A549 (cell line): Measurements from ENCODE around the gene TRIM38. TPM values are rescaled to one million over a fixed set of nuclear protein-coding genes. Genes with fewer than 3 reads are reported as not detected.

Experiments
- ATAC-seq, 2 experiments: fragments of 200-7000 bp in 1 of 2; fragments of >200 bp in 1 of 2; cut with Nextera tagmentation in 1 of 2; cut with Tn5 transposase in 1 of 2; 3 replicates each; pipeline versions ENCODE4 v1.8.0 to v1.9.1; 2018 to 2020; ENCODE audit warnings: mild to moderate bottlenecking in 1 of 2, moderate library complexity in 1 of 2
- CTCF ChIA-PET: fragments of 300-600 bp; sonication (Branson Sonifier 250); formaldehyde crosslinking; extraction: SDS; loops from one replicate; lab custom pipeline; 2021; ENCODE audit warnings: antibody characterized with exemption, inconsistent platforms; lab: Yijun Ruan, JAX
- POLR2A ChIA-PET: fragments of 350-600 bp; formaldehyde crosslinking; extraction: SDS; loops from one replicate; lab custom pipeline; 2021; ENCODE audit warnings: antibody characterized with exemption, inconsistent platforms; lab: Yijun Ruan, JAX
- DNase-seq, 2 experiments: peaks; one replicate each; pipeline versions ENCODE4 v3.0.0 to v3.0.0-alpha.2; 2011 to 2016; ENCODE audit warnings: low read depth in 1 of 2, low spot score in 1 of 2
- FAIRE-seq: peaks from 2 replicates; lab custom pipeline; 2011; peaks lifted over from hg19 to GRCh38; lab: Jason Lieb, UNC
- H3K27ac ChIP-seq, 2 experiments: fragments of >200 bp; sonication (Bioruptor Twin); formaldehyde crosslinking; 3 replicates each; pipeline ENCODE4 v1.5.1; 2016 to 2017
- H3K4me1 ChIP-seq: fragments of >200 bp; sonication (Bioruptor Twin); formaldehyde crosslinking; 3 replicates; pipeline ENCODE4 v1.6.1; 2016
- H3K4me2 ChIP-seq: fragments of >200 bp; sonication (Bioruptor Twin); formaldehyde crosslinking; 3 replicates; pipeline ENCODE4 v1.6.1; 2016
- H3K4me3 ChIP-seq: fragments of >200 bp; sonication (Bioruptor Twin); formaldehyde crosslinking; 3 replicates; pipeline ENCODE4 v1.5.1; 2016
- H3K9me3 ChIP-seq: fragments of >200 bp; sonication (Bioruptor Twin); formaldehyde crosslinking; 3 replicates; pipeline ENCODE4 v1.6.1; 2016
- BCL3 ChIP-seq: fragments of >200 bp; sonication (Bioruptor Twin); formaldehyde crosslinking; IDR thresholded peaks from 3 replicates; pipeline ENCODE4 v1.6.1; 2016
- CBX2 ChIP-seq: fragments of 200-600 bp; sonication (generic); IDR thresholded peaks from 2 replicates; pipeline ENCODE4 v1.6.1; 2016; ENCODE audit warnings: low read depth, mild to moderate bottlenecking, borderline replicate concordance
- CEBPB ChIP-seq, 2 experiments: fragments of >200 bp in 1 of 2; sonication (Bioruptor Twin) in 1 of 2; formaldehyde crosslinking in 1 of 2; IDR thresholded peaks; 2 replicates each; pipeline ENCODE4 v1.6.1; 2012 to 2016
- CHD2 ChIP-seq: fragments of 150-350 bp; IDR thresholded peaks from 2 replicates; pipeline ENCODE4 v1.6.1; 2014; ENCODE audit warnings: low read length; ENCODE audit not compliant: partially characterized antibody
- EHF ChIP-seq: fragments of 250-450 bp; sonication (Bioruptor Pico); IDR thresholded peaks from 2 replicates; pipeline ENCODE4 v1.5.0; 2020; ENCODE audit warnings: mild to moderate bottlenecking
- EHMT2 ChIP-seq: fragments of 200-600 bp; sonication (generic); IDR thresholded peaks from 2 replicates; pipeline ENCODE4 v1.6.1; 2016; ENCODE audit warnings: antibody characterized with exemption, low read depth, mild to moderate bottlenecking, moderate library complexity
- EP300 ChIP-seq, 2 experiments: fragments of >200 bp; sonication (Bioruptor Twin); formaldehyde crosslinking; IDR thresholded peaks; 2 replicates in 1 of 2; 3 replicates in 1 of 2; pipeline ENCODE4 v1.6.1; 2016 to 2017
- FOSB ChIP-seq: fragments of 250-450 bp; sonication (Bioruptor Pico); IDR thresholded peaks from 2 replicates; pipeline ENCODE4 v1.5.0; 2020; ENCODE audit warnings: mild to moderate bottlenecking, moderate library complexity
- FOSL2 ChIP-seq, 2 experiments: fragments of 450-650 bp in 1 of 2; fragments of >200 bp in 1 of 2; sonication (Bioruptor Twin) in 1 of 2; formaldehyde crosslinking; IDR thresholded peaks; 2 replicates each; pipeline versions ENCODE4 v1.5.0 to v1.6.1; 2016 to 2020; ENCODE audit warnings: mild to moderate bottlenecking in 1 of 2, moderate library complexity in 1 of 2
- HDAC2 ChIP-seq: fragments of 200-600 bp; sonication (generic); IDR thresholded peaks from 2 replicates; pipeline ENCODE4 v1.6.1; 2016
- HEYL ChIP-seq: fragments of 250-450 bp; sonication (Bioruptor Pico); IDR thresholded peaks from 2 replicates; pipeline ENCODE4 v1.8.0; 2021; ENCODE audit warnings: mild to moderate bottlenecking, moderate library complexity
- HOXB5 ChIP-seq: fragments of 250-450 bp; sonication (Bioruptor Pico); IDR thresholded peaks from 2 replicates; pipeline ENCODE4 v1.5.0; 2020; ENCODE audit warnings: mild to moderate bottlenecking, moderate library complexity
- JUNB ChIP-seq: fragments of >200 bp; sonication (Bioruptor Twin); formaldehyde crosslinking; IDR thresholded peaks from 2 replicates; pipeline ENCODE4 v1.6.1; 2016
- KDM5A ChIP-seq: fragments of 200-600 bp; sonication (generic); IDR thresholded peaks from 2 replicates; pipeline ENCODE4 v1.6.1; 2016; ENCODE audit warnings: antibody characterized with exemption, mild to moderate bottlenecking
- MAFK ChIP-seq: fragments of 450-650 bp; IDR thresholded peaks from 2 replicates; pipeline ENCODE4 v1.6.1; 2014; ENCODE audit not compliant: partially characterized antibody
- MAZ ChIP-seq: fragments of 150-350 bp; IDR thresholded peaks from 2 replicates; pipeline ENCODE4 v1.6.1; 2014; ENCODE audit warnings: antibody characterized with exemption, low read depth, low read length, borderline replicate concordance
- MYC ChIP-seq: IDR thresholded peaks from 2 replicates; pipeline ENCODE4 v1.6.1; 2012; ENCODE audit warnings: mild to moderate bottlenecking, inconsistent platforms, low read length, improper control_type of control experiment, borderline replicate concordance
- NPAS2 ChIP-seq: fragments of 250-450 bp; sonication (Bioruptor Pico); IDR thresholded peaks from 2 replicates; pipeline ENCODE4 v1.8.0; 2022; ENCODE audit warnings: mild to moderate bottlenecking, moderate library complexity, borderline replicate concordance
- PBX3 ChIP-seq: IDR thresholded peaks from 2 replicates; pipeline ENCODE4 v1.6.1; 2012
- PHF8 ChIP-seq: fragments of 200-600 bp; sonication (generic); IDR thresholded peaks from 2 replicates; pipeline ENCODE4 v1.6.1; 2016; ENCODE audit warnings: low read depth, mild to moderate bottlenecking, antibody characterized with exemption, moderate library complexity, borderline replicate concordance
- POLR2A ChIP-seq: IDR thresholded peaks from 2 replicates; pipeline ENCODE4 v1.6.1; 2012; ENCODE audit warnings: mild to moderate bottlenecking, low read length
- RAD21 ChIP-seq, 2 experiments: fragments of >200 bp in 1 of 2; sonication (Bioruptor Twin) in 1 of 2; formaldehyde crosslinking in 1 of 2; IDR thresholded peaks in 1 of 2; conservative IDR thresholded peaks in 1 of 2; 2 replicates in 1 of 2; 3 replicates in 1 of 2; pipeline ENCODE4 v1.6.1; 2012 to 2018; ENCODE audit warnings: inconsistent platforms in 1 of 2
- RARB ChIP-seq: fragments of 250-450 bp; sonication (Bioruptor Pico); IDR thresholded peaks from 2 replicates; pipeline ENCODE4 v1.8.0; 2021; ENCODE audit warnings: mild to moderate bottlenecking, moderate library complexity
- TFCP2L1 ChIP-seq: fragments of 250-450 bp; sonication (Bioruptor Pico); IDR thresholded peaks from 2 replicates; pipeline ENCODE4 v1.5.0; 2021; ENCODE audit warnings: mild to moderate bottlenecking
- ZC3H11A ChIP-seq: fragments of 450-650 bp; IDR thresholded peaks from 2 replicates; pipeline ENCODE4 v1.6.1; 2014; ENCODE audit warnings: antibody characterized with exemption, mild to moderate bottlenecking
- ZFP36 ChIP-seq: fragments of 450-650 bp; IDR thresholded peaks from 2 replicates; pipeline ENCODE4 v1.6.1; 2014; ENCODE audit warnings: borderline replicate concordance; ENCODE audit not compliant: partially characterized antibody
- ZSCAN20 ChIP-seq: fragments of 250-450 bp; sonication (Bioruptor Pico); IDR thresholded peaks from 2 replicates; pipeline ENCODE4 v1.8.0; 2022; ENCODE audit warnings: mild to moderate bottlenecking, moderate library complexity
- WGBS: methylation state at CpG from one replicate; pipeline ENCODE4 v1.1.6; 2017; ENCODE audit errors: missing lambda C conversion rate; 5-methylcytosine and 5-hydroxymethylcytosine counted together
- polyA plus RNA-seq, 4 experiments: library from polyadenylated mRNA; depleted of rRNA in 3 of 4; stranded (reverse); fragments of >200 nt; fragmentation: RNase III in 1 of 4; extraction: RNeasy Plus Mini Kit Qiagen cat#74134 plus additional on column Dnase treatment in 1 of 4; gene quantifications; 2 replicates in 3 of 4; 3 replicates in 1 of 4; pipeline ENCODE4 v1.2.3, GENCODE V29; 2011 to 2017

TRIM38 gene
- polyA plus RNA-seq, 2 of the 4 experiments (the other 2 are of a cell fraction) = 1.7 to 3.4 TPM

GRCh38 chr6:25995507-25995906 lies 32.9 kb downstream of the TRIM38 start:
- ATAC-seq (no peak), DNase-seq (no peak), FAIRE-seq (no peak)
- WGBS = 93% methylated on average over 1 of the region's 1 CpG
- POLR2A ChIA-PET = interaction anchor here (4.5 kb wide), 1 partner anchor 26 kb away, joined by 48 read pairs; a partner anchor contains a TSS
- no peaks in the 10 kb centered on the region for H3K9me3 ChIP-seq
- H3K4me2 ChIP-seq = no peak overlapping the region
- H3K27ac ChIP-seq = no peak overlapping the region
- peaks cover 11% of the 10 kb centered on the region for H3K4me1 ChIP-seq
- CTCF ChIA-PET = interaction anchor here (0.6 to 4.9 kb wide), 5 partner anchors 9 to 717 kb away, joined by 3 to 72 read pairs (median 3); partner anchors contain the start of gene CARMIL1
- no peak overlapping the region for H3K4me3 ChIP-seq
- no peak for TF ChIP-seq MAZ
- no peak for TF ChIP-seq BCL3
- no peak for TF ChIP-seq RAD21 (conservative IDR thresholded peaks at IDR 0.05 in 1 of 2, IDR thresholded peaks at IDR 0.05 in 1 of 2)
- no peak for TF ChIP-seq ZSCAN20 (CRISPR knock-in tag)
- TF ChIP-seq POLR2A = no peak
- TF ChIP-seq EHMT2 = no peak
- no peak for TF ChIP-seq MAFK
- TF ChIP-seq TFCP2L1 (CRISPR knock-in tag) = no peak
- no peak for TF ChIP-seq NPAS2 (CRISPR knock-in tag)
- TF ChIP-seq PBX3 = no peak
- TF ChIP-seq FOSB = no peak
- no peak for TF ChIP-seq MYC
- TF ChIP-seq HOXB5 (CRISPR knock-in tag) = no peak
- TF ChIP-seq FOSL2 (IDR thresholded peaks at IDR 0.05) = no peak
- no peak for TF ChIP-seq FOSL2 (CRISPR knock-in tag; IDR thresholded peaks at IDR 0.05)
- no peak for TF ChIP-seq RARB (CRISPR knock-in tag)

GRCh38 chr6:25997921-25998320 lies 35.3 kb downstream of the TRIM38 start:
- FAIRE-seq = no peak
- H3K9me3 ChIP-seq = no peaks in the 10 kb centered on the region
- POLR2A ChIA-PET = interaction anchor here (1.8 kb wide), 1 partner anchor 22 kb away, joined by 4 read pairs; a partner anchor contains a TSS
- H3K4me2 ChIP-seq = no peak overlapping the region
- CTCF ChIA-PET = interaction anchor here (1.1 kb wide), 1 partner anchor 67 kb away, joined by 3 read pairs; no protein-coding TSS in a partner anchor
- no peak overlapping the region for H3K4me3 ChIP-seq
- no peak for ATAC-seq
- H3K4me1 ChIP-seq = peaks cover 8% of the 10 kb centered on the region
- no peak overlapping the region for H3K27ac ChIP-seq
- WGBS = 92% methylated on average over 3 of the region's 3 CpGs
- DNase-seq = no peak
- no peak for TF ChIP-seq TFCP2L1 (CRISPR knock-in tag)
- TF ChIP-seq EHF = no peak
- no peak for TF ChIP-seq HDAC2
- no peak for TF ChIP-seq ZFP36
- TF ChIP-seq MAZ = no peak
- no peak for TF ChIP-seq ZC3H11A
- TF ChIP-seq CHD2 = no peak
- no peak for TF ChIP-seq PHF8
- TF ChIP-seq CBX2 = no peak
- TF ChIP-seq PBX3 = no peak
- no peak for TF ChIP-seq EHMT2
- TF ChIP-seq KDM5A = no peak
- no peak for TF ChIP-seq ZSCAN20 (CRISPR knock-in tag)
- no peak for TF ChIP-seq MYC
- TF ChIP-seq JUNB = no peak
- TF ChIP-seq CEBPB (IDR thresholded peaks at IDR 0.05) = no peak
- no peak for TF ChIP-seq EP300 (IDR thresholded peaks at IDR 0.05)
- TF ChIP-seq HEYL = no peak
